HFFc6 (cell line): ENCODE results near the gene IMMP2L. TPM values are rescaled to one million over a fixed set of nuclear protein-coding genes. Genes with fewer than 3 reads are reported as not detected.
"Not testable (repeated sequence)": the region's sequence is repeated elsewhere in the genome, so short reads cannot be mapped to it uniquely, and the experiment has no call there.

ENCODE experiments used
- DNase-seq: peaks from one replicate; pipeline ENCODE4 v3.0.0-alpha.2; 2018
- H3K27ac Mint-ChIP-seq: 2 replicates; pipeline ENCODE4 v1.8.0; 2020; ENCODE audit warnings: mild to moderate bottlenecking, mixed read lengths
- H3K27me3 Mint-ChIP-seq: 2 replicates; pipeline ENCODE4 v1.8.0; 2021; ENCODE audit warnings: mild to moderate bottlenecking, moderate library complexity, mixed read lengths; ENCODE audit not compliant: insufficient read depth
- H3K36me3 Mint-ChIP-seq: 2 replicates; pipeline ENCODE4 v1.8.0; 2021; ENCODE audit warnings: low read depth, mixed read lengths
- H3K4me1 Mint-ChIP-seq: 2 replicates; pipeline ENCODE4 v1.8.0; 2020; ENCODE audit warnings: low read depth, mixed read lengths
- H3K4me3 Mint-ChIP-seq: 2 replicates; pipeline ENCODE4 v1.8.0; 2020; ENCODE audit warnings: mild to moderate bottlenecking, moderate library complexity, mixed read lengths
- H3K9me3 Mint-ChIP-seq: 2 replicates; pipeline ENCODE4 v1.8.0; 2020; ENCODE audit warnings: mild to moderate bottlenecking, mixed read lengths
- CTCF ChIP-seq: fragments of 200-600 bp; sonication (generic); IDR thresholded peaks from 2 replicates; pipeline ENCODE4 v1.5.0; 2021; ENCODE audit warnings: antibody characterized with exemption, mild to moderate bottlenecking
- total RNA-seq, 6 experiments: library from RNA; stranded (reverse); fragmentation: NEBNext Ultra II Directional; extraction: Animal tissue kit (Norgen Biotek cat#: 25700); gene quantifications; 2 replicates in 1 of 6; 3 replicates in 5 of 6; pipeline ENCODE4 v1.2.3, GENCODE V29; 2021

Gene IMMP2L
- total RNA-seq, 6 experiments from 2014 or later: 7.2 to 13.6 (median 10.1) TPM

- no peak overlapping the region for H3K4me3 Mint-ChIP-seq
- no peaks in the 10 kb centered on the region for H3K27me3 Mint-ChIP-seq
- no peaks in the 10 kb centered on the region for H3K9me3 Mint-ChIP-seq
- TF ChIP-seq CTCF: no peak
- H3K36me3 Mint-ChIP-seq: no peaks in the 10 kb centered on the region
- H3K4me1 Mint-ChIP-seq: peaks cover 22% of the 10 kb centered on the region
- no peak overlapping the region for H3K27ac Mint-ChIP-seq
- no peak for DNase-seq
These were observed 287.4 kb downstream of the IMMP2L start for GRCh38 chr7:111274857-111275256.

DNA sequence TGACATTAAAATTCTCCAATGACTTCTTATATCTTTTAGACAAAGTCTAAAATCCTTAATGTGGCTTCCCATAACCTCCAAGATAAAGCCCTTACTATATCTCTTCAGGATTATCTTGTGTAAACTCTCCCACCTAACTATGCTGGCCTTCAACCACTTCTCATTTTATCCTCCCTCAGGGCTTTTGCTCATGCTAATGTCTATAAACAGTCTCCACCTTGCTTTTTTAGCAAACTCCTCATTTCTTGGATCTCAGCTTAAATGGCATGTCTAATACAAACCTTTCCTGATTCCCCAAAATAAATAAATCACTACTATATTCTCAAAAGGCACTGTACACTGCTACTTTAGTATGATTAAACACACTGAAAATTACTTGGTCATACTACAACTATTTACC, 290.2 kb downstream of the IMMP2L start:
- Mint-ChIP-seq H3K27ac (peak overlapping the region; percentile 30; the same call in 1 of the 2 replicates), H3K4me1 (peaks cover 34% of the 10 kb centered on the region), H3K4me3 (no peak overlapping the region), H3K36me3 (no peaks in the 10 kb centered on the region), H3K9me3 (no peaks in the 10 kb centered on the region), H3K27me3 (no peaks in the 10 kb centered on the region)
- no peak for TF ChIP-seq CTCF
- DNase-seq: no peak

DNA sequence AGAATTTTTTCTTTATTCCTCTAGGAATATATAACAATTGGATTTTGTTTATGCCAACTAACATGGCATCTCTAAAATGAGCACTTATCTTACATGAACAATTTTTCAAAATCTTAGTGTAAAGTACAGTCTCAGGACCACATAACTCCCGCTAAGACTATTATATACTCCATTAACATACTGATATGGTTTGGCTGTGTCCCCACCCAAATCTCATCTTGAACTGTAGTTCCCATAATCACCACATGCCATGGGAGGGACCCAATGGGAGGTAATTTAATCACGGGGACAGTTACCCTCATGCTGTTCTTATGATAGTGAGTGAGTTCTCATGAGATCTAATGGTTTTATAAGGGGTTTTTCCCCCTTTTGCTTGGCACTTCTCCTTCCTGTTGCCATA, 291.5 kb downstream of the IMMP2L start:
- not testable (repeated sequence) for H3K4me3 Mint-ChIP-seq, H3K27ac Mint-ChIP-seq, DNase-seq, H3K9me3 Mint-ChIP-seq, H3K36me3 Mint-ChIP-seq, H3K27me3 Mint-ChIP-seq
- H3K4me1 Mint-ChIP-seq: peaks cover 47% of the 10 kb centered on the region
- TF ChIP-seq CTCF: peak; percentile 29

GRCh38 chr7:111268941-111269340, 293.4 kb downstream of the IMMP2L start:
- Mint-ChIP-seq H3K4me1 (peaks cover 49% of the 10 kb centered on the region), H3K27ac (no peak overlapping the region), H3K9me3 (no peaks in the 10 kb centered on the region), H3K27me3 (no peaks in the 10 kb centered on the region), H3K36me3 (no peaks in the 10 kb centered on the region), H3K4me3 (no peak overlapping the region)
- TF ChIP-seq CTCF: no peak
- no peak for DNase-seq

DNA sequence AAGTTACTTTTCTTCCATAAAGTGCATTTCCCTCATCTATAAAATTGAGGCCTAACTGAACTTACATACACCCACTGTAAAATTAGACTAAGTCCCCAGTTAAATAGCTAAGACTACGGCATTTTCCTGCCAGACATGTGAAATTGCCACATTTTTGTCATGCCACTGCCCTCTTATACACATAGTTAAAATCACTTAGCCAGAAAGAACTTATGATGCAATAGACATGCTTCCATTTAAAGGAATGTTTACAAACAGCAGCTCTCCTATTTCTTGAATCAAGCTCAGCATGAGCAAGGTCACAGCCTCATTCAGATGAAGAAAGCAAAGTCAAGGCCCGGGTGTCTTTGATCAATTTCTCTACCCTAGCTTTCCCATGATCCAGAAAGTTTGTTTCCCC, 295.7 kb downstream of the IMMP2L start:
- peak; percentile 49 for DNase-seq
- Mint-ChIP-seq H3K27me3 (no peaks in the 10 kb centered on the region), H3K36me3 (no peaks in the 10 kb centered on the region), H3K9me3 (no peaks in the 10 kb centered on the region), H3K27ac (peak overlapping the region; percentile 40), H3K4me3 (no peak overlapping the region), H3K4me1 (peaks cover 60% of the 10 kb centered on the region)
- no peak for TF ChIP-seq CTCF

- Mint-ChIP-seq H3K36me3 (no peaks in the 10 kb centered on the region), H3K27ac (no peak overlapping the region), H3K27me3 (no peaks in the 10 kb centered on the region), H3K4me3 (no peak overlapping the region), H3K9me3 (no peaks in the 10 kb centered on the region), H3K4me1 (peaks cover 67% of the 10 kb centered on the region)
- DNase-seq: no peak
- no peak for TF ChIP-seq CTCF
These were observed 296.9 kb downstream of the IMMP2L start for GRCh38 chr7:111265394-111265793.
